Mesothelial cell of epicardium (in vitro differentiated cells): ENCODE measurements around the gene SERPING1. TPM values are rescaled to one million over a fixed set of nuclear protein-coding genes. Genes with fewer than 3 reads are reported as not detected.

Source experiments
- DNase-seq, 2 experiments: peaks; one replicate each; pipeline ENCODE4 v3.0.0; 2021; ENCODE audit warnings: low spot score in 2 of 2; ENCODE audit not compliant: unreplicated experiment in 2 of 2
- H3K27ac Mint-ChIP-seq: 2 replicates; pipeline ENCODE4 v1.8.0; 2021; ENCODE audit warnings: mixed read lengths
- H3K27me3 Mint-ChIP-seq: 2 replicates; pipeline ENCODE4 v1.8.0; 2021; ENCODE audit warnings: low read depth, mixed read lengths
- H3K36me3 Mint-ChIP-seq: 2 replicates; pipeline ENCODE4 v1.8.0; 2021; ENCODE audit warnings: mixed read lengths
- H3K4me1 Mint-ChIP-seq: 2 replicates; pipeline ENCODE4 v1.8.0; 2021; ENCODE audit warnings: mixed read lengths
- H3K4me3 Mint-ChIP-seq: 2 replicates; pipeline ENCODE4 v1.8.0; 2021; ENCODE audit warnings: mild to moderate bottlenecking, moderate library complexity, mixed read lengths
- H3K9me3 Mint-ChIP-seq: 2 replicates; pipeline ENCODE4 v1.8.0; 2021; ENCODE audit warnings: mixed read lengths
- total RNA-seq: library from RNA; stranded (reverse); gene quantifications from 3 replicates; pipeline ENCODE4 v1.2.1, GENCODE V29; 2021
- TF ChIP-seq, protein P1 (sequence below): fragments of 200-600 bp; sonication (generic); IDR thresholded peaks from one replicate; pipeline ENCODE4 v1.5.0; 2021; ENCODE audit warnings: antibody characterized with exemption; ENCODE audit not compliant: unreplicated experiment

SERPING1 gene
- total RNA-seq, 1 donor from 2014 or later = 136 TPM

- Mint-ChIP-seq H3K27me3 (no peaks in the 10 kb centered on the region), H3K27ac (peak overlapping the region; percentile 27), H3K4me1 (peaks cover 51% of the 10 kb centered on the region), H3K4me3 (no peak overlapping the region), H3K36me3 (no peaks in the 10 kb centered on the region), H3K9me3 (no peaks in the 10 kb centered on the region)
- DNase-seq = no peak
- TF ChIP-seq, protein P1, sequence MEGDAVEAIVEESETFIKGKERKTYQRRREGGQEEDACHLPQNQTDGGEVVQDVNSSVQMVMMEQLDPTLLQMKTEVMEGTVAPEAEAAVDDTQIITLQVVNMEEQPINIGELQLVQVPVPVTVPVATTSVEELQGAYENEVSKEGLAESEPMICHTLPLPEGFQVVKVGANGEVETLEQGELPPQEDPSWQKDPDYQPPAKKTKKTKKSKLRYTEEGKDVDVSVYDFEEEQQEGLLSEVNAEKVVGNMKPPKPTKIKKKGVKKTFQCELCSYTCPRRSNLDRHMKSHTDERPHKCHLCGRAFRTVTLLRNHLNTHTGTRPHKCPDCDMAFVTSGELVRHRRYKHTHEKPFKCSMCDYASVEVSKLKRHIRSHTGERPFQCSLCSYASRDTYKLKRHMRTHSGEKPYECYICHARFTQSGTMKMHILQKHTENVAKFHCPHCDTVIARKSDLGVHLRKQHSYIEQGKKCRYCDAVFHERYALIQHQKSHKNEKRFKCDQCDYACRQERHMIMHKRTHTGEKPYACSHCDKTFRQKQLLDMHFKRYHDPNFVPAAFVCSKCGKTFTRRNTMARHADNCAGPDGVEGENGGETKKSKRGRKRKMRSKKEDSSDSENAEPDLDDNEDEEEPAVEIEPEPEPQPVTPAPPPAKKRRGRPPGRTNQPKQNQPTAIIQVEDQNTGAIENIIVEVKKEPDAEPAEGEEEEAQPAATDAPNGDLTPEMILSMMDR = no peak
These were observed 55.2 kb downstream of the SERPING1 start for GRCh38 chr11:57652662-57653061.

GRCh38 chr11:57653163-57653562 lies 55.7 kb downstream of the SERPING1 start:
- no peak overlapping the region for H3K4me3 Mint-ChIP-seq
- no peaks in the 10 kb centered on the region for H3K36me3 Mint-ChIP-seq
- peaks cover 49% of the 10 kb centered on the region for H3K4me1 Mint-ChIP-seq
- H3K27me3 Mint-ChIP-seq = no peaks in the 10 kb centered on the region
- TF ChIP-seq, protein P1 = no peak
- H3K9me3 Mint-ChIP-seq = no peaks in the 10 kb centered on the region
- H3K27ac Mint-ChIP-seq = peak overlapping the region; percentile 27
- no peak for DNase-seq

DNA sequence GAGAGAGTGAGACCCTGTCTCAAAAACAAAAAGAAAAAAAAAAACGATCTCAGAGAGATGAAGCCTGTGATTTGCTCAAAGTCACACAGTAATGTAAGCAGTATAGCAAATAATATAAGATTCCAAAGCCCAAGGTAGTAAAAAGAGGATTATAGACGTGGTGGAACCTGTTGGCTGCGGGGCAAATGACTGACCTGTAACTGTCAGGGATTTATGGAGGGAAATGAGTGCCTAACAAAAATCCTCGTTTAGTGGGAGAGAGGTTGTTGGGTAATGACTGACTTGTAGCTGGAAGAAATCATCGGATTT lies 59.4 kb downstream of the SERPING1 start:
- Mint-ChIP-seq H3K27me3 (no peaks in the 10 kb centered on the region), H3K9me3 (no peaks in the 10 kb centered on the region), H3K4me3 (peak overlapping the region; percentile 99), H3K4me1 (peaks cover 21% of the 10 kb centered on the region), H3K36me3 (peaks cover 12% of the 10 kb centered on the region), H3K27ac (peak overlapping the region; percentile 97)
- DNase-seq = no peak
- TF ChIP-seq, protein P1 = no peak

DNA sequence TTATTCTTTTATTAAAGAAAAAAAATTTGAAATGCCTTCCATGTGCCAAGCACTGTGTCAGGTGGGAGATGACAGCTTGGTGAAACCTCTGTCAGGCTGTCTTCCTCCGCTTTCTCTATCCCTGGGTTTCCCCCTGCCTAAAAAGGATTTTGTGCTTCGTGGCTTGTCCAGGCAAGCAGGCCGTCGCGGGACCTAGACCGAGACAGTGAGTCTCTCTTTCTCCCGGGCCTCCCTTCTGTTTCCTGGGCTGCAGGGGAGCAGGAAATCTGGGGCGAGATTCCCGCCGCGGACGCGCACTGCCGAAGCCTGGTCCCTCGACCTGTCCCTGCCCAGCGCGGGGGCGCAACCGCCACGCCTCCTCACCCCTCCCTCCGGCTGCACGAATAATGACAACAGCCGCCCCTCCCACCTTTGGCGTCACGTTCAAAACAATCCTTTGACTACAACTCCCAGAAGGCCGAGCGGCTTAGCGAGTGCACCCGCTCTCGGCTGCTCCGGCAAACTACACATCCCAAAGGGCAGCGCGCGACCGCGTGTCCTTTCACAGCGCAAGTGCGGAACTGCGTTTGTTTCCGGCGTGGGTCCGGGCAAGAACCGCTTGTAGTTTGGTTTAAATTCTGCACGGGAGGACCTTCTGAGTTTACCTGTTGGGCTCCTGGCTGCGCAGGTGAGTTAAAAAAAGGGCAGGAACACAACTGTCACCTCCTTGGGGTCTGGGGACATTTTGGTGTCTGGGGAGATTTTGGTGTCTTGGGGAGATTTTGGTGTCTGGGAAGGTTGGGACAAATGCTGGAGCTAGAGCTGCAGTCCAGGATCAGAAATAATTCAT lies 59.9 kb downstream of the SERPING1 start, which contains the start of gene CLP1:
CLP1 (plus strand) TSS at position 569 of the 829 bp plus-strand sequence. CDS start 1,715 bp downstream, outside the sequence.
- Mint-ChIP-seq H3K27ac (peak within 1 kb of the TSS; percentile 97), H3K27me3 (no peaks in the 10 kb centered on the region), H3K9me3 (no peaks in the 10 kb centered on the region), H3K4me1 (peaks cover 21% of the 10 kb centered on the region), H3K4me3 (peak within 1 kb of the TSS; percentile 99), H3K36me3 (peaks cover 12% of the 10 kb centered on the region)
- DNase-seq = peak; percentile 96 to 97
- TF ChIP-seq, protein P1 = no peak

DNA sequence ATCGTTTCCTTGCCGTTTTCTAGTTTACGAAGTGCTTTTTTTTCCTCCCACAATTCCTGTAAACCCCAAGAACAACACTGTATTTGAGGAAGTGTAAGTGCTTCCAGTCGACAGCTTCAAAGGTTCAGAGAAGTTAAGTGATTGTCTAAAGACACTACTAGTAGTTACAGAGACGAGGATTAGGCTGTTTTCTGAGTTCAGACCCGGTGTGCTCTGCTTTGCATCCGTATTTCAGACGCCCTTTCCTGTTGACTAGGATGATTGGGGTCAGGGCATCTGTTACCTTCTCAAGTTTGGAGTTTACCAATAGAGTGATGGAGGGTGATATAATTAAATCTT lies 60.5 kb downstream of the SERPING1 start:
- H3K4me1 Mint-ChIP-seq = peaks cover 19% of the 10 kb centered on the region
- TF ChIP-seq, protein P1 = no peak
- peaks cover 12% of the 10 kb centered on the region for H3K36me3 Mint-ChIP-seq
- H3K27me3 Mint-ChIP-seq = no peaks in the 10 kb centered on the region
- H3K27ac Mint-ChIP-seq = peak overlapping the region; percentile 97
- H3K9me3 Mint-ChIP-seq = no peaks in the 10 kb centered on the region
- no peak for DNase-seq
- H3K4me3 Mint-ChIP-seq = peak overlapping the region; percentile 99
